Jurkat, Clone E6-1 (cell line): Measurements from ENCODE around the gene COX11. TPM values are rescaled to one million over a fixed set of nuclear protein-coding genes. Genes with fewer than 3 reads are reported as not detected.

ENCODE experiments used
- DNase-seq: peaks from one replicate; pipeline ENCODE4 v3.0.0-alpha.2; 2011; ENCODE audit warnings: low read depth, low spot score
- H3K4me3 ChIP-seq: 2 replicates; pipeline ENCODE4 v1.5.1; 2011; ENCODE audit warnings: mild to moderate bottlenecking, low read length, control low read depth, moderate library complexity
- polyA plus RNA-seq: library from polyadenylated mRNA; unstranded; fragments of >200 nt; gene quantifications from one replicate; pipeline ENCODE4 v1.2.1, GENCODE V29; 2012; ENCODE audit warnings: missing spikeins; ENCODE audit not compliant: insufficient read length, insufficient read depth

The COX11 gene, protein sequence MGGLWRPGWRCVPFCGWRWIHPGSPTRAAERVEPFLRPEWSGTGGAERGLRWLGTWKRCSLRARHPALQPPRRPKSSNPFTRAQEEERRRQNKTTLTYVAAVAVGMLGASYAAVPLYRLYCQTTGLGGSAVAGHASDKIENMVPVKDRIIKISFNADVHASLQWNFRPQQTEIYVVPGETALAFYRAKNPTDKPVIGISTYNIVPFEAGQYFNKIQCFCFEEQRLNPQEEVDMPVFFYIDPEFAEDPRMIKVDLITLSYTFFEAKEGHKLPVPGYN
- 74.8 TPM for polyA plus RNA-seq

DNA sequence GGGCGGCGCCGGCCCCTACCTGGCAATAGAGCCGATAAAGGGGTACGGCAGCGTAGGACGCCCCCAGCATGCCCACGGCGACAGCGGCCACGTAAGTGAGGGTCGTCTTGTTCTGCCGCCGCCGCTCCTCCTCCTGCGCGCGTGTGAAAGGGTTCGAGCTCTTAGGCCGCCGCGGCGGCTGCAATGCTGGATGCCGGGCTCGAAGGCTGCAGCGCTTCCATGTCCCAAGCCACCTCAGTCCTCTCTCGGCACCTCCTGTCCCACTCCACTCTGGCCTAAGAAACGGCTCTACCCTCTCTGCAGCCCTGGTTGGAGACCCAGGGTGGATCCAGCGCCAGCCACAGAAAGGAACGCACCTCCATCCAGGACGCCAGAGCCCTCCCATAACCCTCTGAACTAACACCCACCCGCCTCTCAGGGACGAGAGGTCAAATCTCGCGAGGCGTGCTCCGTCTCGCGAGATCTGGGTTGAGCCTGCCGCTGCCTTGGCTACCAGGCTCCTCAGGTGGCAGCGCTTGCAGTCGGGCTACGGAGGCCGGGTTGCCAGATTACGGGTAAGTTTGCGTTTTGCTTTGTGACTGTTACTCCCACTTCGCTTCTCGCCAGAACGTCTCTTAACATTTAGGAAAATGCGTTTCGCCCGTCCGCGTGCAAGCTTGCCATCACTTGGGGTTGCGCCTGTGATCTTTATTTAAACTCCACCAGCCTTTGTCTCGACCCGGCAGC lies at the start of gene COX11, which contains the start of gene STXBP4:
Gene COX11, minus strand, starts transcription at position 393 of the 726 bp plus-strand sequence. Its CDS starts 8 bp downstream, at position 385.
Gene STXBP4, plus strand, starts transcription at position 504 of the 726 bp plus-strand sequence. CDS start 17,455 bp downstream, outside the sequence.
- peak; percentile 97 for DNase-seq
- peak within 1 kb of the TSS; percentile 90 for H3K4me3 ChIP-seq

DNA sequence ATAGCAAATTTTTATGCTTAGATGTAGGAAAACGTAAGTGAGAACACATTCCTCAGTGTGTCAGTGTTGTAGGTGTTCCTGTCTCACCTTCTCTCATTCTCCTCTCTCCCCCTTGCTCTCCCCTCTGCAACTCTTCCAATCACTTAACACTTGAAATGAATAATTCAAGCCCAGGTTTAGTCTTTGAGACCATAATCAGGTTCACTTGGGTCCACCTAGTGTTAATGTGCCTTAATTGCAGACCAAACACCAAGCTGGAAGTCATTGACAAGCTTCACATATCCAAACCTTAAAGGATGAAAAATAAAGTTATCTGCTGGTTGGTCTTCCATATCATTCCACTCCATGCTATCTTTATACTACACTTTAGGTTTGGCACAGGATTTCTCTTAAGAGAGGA lies 37.1 kb upstream of the COX11 start:
- DNase-seq: peak; percentile 19

DNA sequence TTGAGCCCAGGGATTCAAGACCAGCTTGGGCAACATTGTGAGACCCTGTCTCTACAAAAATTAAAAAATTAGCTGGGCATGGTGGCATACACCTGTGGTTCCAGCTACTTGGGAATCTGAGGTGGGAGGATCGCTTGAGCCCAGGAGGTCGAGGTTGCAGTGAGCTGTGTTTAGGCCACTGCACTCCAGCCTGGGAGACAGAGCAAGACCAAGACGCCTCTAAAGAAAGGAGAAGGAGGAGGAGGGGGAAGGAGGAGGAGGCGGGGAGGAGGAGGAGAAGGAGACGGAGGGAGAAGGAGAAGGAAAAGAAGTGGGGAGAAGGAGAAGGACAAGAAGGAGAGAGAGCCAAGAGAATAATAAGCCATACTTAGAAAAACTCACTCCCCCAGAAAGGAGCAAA lies 36.0 kb upstream of the COX11 start:
- no peak overlapping the region for H3K4me3 ChIP-seq
- DNase-seq: no peak

More for the DNA sequence above, 37.1 kb upstream of the COX11 start:
- no peak overlapping the region for H3K4me3 ChIP-seq

DNA sequence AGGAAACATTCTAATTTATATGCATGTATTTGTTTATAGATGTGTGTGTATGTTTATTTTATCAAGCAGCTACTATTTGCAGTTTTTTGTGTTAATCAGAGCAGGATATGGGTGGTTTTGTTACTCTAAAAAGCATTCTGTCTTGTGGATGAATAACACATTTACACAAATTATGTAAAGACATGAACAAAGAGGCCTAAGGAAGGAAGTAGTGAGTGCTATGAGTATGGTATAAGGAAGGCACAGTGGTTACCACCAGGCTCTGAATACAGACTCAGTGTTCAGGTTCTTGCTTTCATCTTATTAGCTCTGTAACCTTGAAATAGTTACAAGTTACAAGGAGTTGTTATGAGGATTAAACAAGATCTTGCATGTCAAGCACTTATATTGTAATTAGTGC lies 34.0 kb upstream of the COX11 start:
- no peak for DNase-seq
- H3K4me3 ChIP-seq: no peak overlapping the region

DNA sequence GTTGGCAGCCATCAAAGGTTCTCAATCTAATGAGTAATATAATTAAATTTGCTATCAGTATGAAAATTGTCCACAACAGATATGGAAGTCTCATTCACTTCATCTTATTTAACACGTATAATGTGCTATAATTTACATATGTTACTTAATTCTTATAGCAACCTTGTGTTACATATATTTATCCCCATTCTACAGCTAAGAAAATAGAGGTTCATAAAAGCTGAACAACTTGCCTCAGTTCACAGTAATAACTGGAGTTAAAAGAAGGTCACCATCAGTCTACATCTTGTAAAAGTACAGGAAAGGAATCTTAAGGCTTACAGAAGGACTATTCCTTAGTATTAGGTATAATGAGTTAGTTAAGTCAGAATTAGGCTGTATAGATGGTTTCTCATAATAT lies 28.0 kb upstream of the COX11 start:
- H3K4me3 ChIP-seq: no peak overlapping the region

DNA sequence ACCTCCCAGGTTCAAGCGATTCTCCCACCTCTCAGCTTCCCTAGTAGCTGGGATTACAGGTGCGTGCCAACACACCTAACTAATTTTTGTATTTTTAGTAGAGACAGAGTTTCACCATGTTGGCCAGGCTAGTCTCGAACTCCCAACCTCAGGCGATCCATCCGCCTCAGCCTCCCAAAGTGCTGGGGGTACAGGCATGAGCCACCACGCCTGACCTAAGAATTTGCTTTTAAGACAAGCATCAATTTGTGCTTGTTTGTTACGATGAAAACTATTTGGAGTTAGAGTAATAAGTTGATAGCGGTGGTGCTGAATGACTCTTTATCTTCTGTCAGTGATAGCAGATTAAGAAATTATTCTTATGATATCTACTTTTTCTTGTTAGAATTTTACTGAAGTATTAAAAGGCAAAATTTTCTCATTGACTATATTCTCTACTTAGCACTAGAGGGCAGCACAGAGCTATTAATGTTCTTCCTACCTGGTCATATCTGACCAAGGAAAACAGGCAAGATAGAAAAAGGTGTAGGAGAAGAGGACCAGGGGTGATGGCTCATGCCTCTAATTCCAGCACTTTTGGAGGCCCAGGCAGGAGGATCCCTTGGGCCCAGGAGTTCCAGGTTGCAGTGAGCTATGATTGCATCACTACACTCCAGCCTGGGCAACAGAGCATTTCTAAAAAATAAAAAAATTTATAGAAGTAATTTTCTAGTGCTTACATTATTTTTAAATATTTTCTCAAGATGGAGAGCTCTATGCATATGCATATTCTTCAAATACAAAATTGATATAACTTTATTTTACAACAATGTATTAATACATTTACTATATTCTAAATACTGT lies 24.6 kb upstream of the COX11 start:
- H3K4me3 ChIP-seq: no peak overlapping the region
- DNase-seq: peak; percentile 46

More for the DNA sequence above, 28.0 kb upstream of the COX11 start:
- DNase-seq: no peak

DNA sequence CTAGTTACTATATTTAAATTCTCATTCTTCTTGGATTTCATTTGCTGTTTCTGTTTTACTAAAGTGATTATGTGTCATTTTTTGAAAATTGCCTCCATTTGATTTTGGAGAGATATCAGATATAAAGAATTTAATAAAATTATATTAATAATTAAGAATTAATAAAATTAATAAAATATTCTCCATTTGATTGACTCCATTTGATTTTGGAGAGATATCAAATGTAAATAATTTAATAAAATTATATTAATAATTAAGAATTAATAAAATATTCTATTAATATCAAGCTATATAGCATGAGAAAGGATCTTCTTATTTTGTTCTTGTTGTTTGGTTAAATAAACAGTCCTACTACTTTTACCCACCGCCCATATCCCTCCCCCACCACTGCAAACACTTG lies 23.1 kb upstream of the COX11 start:
- no peak for DNase-seq
- H3K4me3 ChIP-seq: no peak overlapping the region

DNA sequence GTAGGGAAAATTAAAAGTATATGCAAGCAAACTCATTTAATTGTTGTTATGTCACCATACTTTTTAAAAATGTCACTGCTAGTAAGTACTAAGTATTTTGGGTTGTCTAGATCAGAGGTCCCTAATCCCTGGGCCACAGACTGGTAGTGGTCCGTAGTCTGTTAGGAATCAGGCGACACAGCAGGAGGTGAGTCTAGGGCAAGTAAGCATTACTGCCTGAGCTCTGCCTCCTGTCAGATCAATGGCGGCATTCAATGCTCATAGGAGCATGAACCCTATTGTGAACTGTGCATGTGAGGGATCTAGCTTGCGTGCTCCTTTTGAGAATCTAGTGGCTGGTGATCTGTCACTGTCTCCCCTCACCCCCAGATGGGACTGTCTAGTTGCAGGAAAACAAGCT lies 21.7 kb upstream of the COX11 start:
- no peak overlapping the region for H3K4me3 ChIP-seq
- no peak for DNase-seq

DNA sequence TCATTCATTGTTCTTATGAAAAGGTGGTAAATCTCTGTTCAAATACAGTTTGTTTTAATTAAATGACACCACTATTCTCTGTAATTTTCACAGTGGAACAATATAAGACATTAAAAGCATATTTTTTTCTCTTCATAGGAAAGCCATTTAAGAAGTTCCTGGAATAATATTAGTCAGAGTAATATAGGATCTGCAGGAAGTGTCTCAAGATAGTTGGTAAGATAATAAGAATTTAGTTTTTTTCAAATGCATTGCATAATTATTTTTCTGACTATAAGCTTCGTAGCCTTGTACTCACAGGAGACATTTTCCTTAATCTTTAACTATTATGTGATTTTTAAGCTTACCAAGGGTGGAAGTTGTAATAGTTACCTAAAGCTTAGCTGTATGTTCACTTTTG lies 17.0 kb upstream of the COX11 start:
- H3K4me3 ChIP-seq: no peak overlapping the region
- DNase-seq: no peak

DNA sequence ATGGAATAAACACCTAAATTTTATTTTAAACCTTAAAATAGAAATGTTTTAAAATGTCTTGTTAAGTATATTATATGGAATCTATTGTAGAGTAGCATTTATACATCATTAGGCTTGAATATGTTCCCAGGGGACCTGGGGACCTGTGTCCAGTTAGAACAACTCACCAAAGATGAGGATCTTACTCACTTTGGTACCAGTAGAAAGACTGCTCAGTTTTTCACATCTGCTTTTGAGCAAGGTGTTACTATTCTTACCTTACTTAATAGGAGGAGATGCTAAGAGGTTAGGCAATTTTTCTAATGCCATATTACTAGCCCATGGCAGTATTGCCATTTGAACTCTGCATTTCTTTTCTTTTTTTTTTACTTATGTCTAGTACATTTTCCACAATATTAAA lies 14.8 kb upstream of the COX11 start:
- no peak overlapping the region for H3K4me3 ChIP-seq
- DNase-seq: no peak

DNA sequence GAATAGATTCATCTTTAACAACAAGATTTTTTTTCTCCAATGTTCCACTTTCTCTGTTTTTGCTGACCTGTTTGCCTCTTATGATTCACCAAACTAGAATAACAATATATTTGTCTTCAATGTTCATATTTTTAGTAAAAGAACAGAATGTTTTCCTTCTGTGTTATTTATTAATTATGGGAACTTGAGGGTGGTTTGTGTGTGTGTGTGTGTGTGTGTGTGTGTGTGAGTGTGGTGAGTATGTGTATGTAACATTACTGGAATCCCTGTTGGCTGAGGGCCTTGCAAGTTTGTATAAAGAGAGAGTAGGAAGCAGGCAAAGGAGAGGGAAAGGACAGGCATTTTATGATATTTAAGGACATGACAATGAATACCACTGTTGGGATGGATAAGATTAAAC lies 13.9 kb upstream of the COX11 start:
- no peak overlapping the region for H3K4me3 ChIP-seq
- DNase-seq: no peak

DNA sequence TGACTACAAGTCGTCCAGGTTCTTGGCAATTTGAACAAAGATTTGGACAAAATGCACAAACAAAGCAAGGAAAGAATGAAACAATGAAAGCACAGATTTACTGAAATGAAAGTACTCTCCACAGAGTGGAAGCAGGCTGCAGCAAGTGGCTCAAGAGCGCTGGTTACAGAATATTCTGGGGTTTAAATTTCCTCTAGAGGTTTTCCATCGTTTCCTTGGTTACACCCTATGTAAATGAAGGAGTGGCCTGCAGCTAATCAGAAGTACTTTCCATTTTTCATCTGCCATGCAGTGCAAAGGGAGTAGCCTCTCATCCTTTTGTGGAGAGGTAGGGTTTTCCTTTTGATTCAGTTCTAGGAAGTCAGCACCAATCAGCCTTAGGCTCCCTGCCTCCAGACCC lies 11.9 kb upstream of the COX11 start:
- DNase-seq: no peak
- no peak overlapping the region for H3K4me3 ChIP-seq

DNA sequence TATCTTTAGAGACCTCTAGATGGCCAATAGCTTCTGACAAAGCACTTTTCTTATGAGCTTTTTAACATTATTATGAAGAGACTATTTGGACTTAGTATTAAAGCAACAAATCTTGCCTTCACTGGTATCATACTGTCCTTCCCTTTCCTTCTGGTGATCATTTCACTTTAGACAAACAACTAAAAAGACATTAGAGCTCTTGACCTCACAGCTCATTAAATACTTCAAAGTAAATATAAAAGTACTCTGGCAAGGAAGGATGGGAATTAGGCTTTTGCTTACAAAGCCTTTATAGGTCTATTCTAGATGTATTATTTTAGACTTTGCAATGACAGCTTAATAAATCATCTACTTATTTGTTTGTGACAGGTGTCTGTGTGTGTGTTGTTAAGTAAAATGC lies 11.2 kb upstream of the COX11 start:
- no peak for DNase-seq
- H3K4me3 ChIP-seq: no peak overlapping the region

DNA sequence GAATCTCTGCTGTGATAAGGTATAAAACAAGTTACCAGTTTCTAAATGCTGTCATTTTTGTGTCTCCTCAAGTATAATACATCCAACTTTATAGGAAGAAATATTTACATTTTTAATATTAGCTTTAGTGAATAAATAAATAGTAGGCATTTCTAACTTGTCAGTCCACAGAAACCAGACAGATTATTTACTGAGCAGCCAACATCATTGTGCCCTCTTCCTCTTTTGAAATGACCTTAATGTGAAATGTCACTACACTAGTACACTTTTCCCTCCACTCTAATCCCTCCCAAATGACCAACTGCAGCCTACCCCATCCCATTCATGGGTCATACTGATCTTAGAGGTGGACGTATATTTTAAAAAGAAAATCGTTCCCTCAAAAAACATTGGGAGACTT lies 9.3 kb upstream of the COX11 start:
- H3K4me3 ChIP-seq: no peak overlapping the region
- no peak for DNase-seq

DNA sequence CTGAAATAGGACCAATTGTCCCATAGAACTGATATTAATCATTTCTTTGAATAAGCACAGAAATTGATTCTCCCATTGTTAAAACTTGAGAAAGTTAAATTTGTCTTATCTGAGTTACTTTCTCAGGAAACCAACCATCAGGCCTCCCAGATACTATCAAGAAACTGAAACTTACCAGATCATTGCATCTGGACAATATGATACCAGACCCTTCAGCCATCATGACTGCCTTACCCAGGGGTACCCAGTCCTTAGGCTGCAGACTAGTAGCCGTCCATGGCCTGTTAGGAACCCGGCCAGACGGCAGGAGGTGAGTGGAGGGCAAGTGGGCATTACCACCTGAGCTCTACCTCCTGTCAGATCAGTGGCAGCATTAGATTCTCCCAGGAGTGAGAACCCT lies 7.9 kb upstream of the COX11 start:
- no peak for DNase-seq

DNA sequence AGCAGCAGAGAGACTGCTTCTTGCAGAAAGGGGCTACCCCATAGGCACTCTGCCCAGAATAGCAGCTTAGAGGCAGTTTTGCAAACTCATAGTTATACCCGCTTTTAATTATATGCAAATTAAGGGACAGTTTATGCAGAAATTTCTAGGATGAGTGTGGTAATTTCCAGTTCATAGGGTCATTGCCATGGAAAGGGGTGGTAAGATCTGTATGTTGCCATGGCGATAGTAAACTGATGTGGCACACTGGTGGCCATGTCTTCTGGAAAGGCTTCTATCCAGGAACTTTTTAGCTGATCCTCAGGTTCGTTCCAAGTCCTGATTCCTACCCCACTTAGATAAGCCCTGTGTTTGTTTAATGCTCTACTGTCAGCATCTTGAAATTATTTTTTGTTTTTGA lies 6.3 kb upstream of the COX11 start:
- no peak for DNase-seq
- H3K4me3 ChIP-seq: no peak overlapping the region

More for the DNA sequence above, 7.9 kb upstream of the COX11 start:
- no peak overlapping the region for H3K4me3 ChIP-seq

DNA sequence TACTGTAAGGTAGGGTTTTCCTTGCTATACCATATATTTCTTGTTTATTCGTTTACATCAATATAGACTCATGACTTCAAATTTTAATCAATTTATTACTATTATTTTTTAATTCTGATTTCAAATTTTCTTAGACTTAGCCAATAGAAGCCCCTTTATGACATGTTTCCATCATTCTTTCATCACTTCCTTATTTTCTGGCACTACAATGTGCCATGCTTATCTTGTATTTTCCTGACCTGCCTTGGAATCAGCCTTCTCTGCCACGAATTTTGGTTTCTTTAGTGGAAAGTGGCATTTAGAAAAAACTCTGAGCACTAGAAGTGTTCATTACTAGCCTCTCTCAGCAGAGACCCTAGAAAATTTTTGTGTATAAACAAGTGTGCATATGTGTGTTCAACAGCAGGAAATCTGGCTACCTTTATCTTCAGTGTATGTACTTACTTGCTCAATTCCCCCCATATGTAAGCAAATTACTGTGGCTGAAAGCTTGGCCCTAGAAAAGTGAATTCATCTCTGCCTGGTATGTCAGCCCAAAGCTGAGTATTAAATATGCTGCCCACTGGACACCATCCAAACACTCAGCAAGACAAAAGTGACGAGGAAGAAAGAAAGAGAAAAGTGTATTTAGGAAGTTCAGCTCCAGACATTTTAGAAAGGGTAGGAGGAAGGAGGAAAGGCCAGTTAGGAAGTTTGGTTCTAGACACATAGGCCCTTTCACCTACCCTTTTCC lies 4.1 kb upstream of the COX11 start:
- H3K4me3 ChIP-seq: no peak overlapping the region
- DNase-seq: no peak

DNA sequence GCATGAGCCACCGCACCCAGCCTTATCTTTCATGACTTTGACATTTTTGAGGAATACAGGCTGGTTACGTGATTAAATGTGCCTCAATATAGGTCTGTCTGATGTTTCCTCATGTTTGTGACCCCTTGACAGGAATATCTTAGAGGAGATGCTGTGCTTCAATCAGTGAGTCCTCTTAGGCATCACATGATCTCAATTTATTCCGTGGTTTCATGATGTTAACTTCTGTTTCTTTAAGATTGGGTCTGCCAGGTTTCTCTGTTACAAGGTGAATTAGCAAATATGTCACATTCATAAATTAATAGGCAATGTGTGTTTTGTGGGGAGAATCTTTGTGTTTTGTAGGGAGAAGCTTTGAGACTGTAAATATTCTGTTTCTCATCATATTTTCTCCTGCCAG lies 3.4 kb upstream of the COX11 start:
- no peak for DNase-seq
- H3K4me3 ChIP-seq: no peak overlapping the region

DNA sequence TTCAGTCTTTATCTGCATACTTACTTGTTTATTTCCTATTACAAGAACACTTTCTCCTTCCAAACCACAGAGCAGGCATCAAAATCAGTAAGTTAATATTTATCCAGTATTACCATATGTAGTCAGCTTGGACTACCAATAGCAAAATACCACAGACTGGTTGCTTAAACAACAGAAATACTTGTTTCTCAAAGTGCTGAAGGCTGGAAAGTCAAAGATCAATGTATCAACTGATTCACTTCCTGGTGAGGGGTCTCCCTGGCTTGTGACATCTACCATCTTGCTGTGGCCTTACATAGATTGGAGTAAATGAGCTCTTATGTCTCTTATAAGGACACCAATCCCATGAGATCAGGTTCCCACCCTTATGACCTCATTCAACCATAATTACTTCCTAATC lies 2.7 kb upstream of the COX11 start:
- H3K4me3 ChIP-seq: no peak overlapping the region
- no peak for DNase-seq
